Neural cell (in vitro differentiated cells): ENCODE data around the gene OGFOD3. TPM values are rescaled to one million over a fixed set of nuclear protein-coding genes. Genes with fewer than 3 reads are reported as not detected.
"Not testable (repeated sequence)": the region's sequence is repeated elsewhere in the genome, so short reads cannot be mapped to it uniquely, and the experiment has no call there.

Experiments
- H2AFZ ChIP-seq: fragments of 200-600, 300-800 bp; sonication (generic), shearing (Covaris generic); 2 replicates; pipeline ENCODE4 v1.6.0; 2014; ENCODE audit warnings: low read depth, mild to moderate bottlenecking, antibody characterized with exemption, low read length, moderate library complexity
- H3F3A ChIP-seq: fragments of 200-600 bp; shearing (Covaris generic); 2 replicates; pipeline ENCODE4 v1.6.1; 2016; ENCODE audit warnings: mild to moderate bottlenecking, moderate library complexity, mixed read lengths, antibody characterized with exemption, low read length; ENCODE audit not compliant: insufficient read depth, poor library complexity, severe bottlenecking
- H3K27ac ChIP-seq: fragments of 200-600, 300-800 bp; sonication (generic), shearing (Covaris generic); 2 replicates; pipeline ENCODE4 v1.5.1; 2014; ENCODE audit warnings: mild to moderate bottlenecking, low read length, moderate library complexity
- H3K27me3 ChIP-seq: fragments of 300-800, 200-600 bp; sonication (generic), shearing (Covaris generic); 2 replicates; pipeline ENCODE4 v1.6.0; 2014; ENCODE audit warnings: mild to moderate bottlenecking, low read depth, low read length, moderate library complexity; ENCODE audit not compliant: insufficient read depth
- H3K36me3 ChIP-seq: fragments of 300-800, 200-600 bp; sonication (generic), shearing (Covaris generic); 2 replicates; pipeline ENCODE4 v1.5.1; 2014; ENCODE audit warnings: mild to moderate bottlenecking, antibody characterized with exemption, low read length, moderate library complexity; ENCODE audit not compliant: insufficient read depth
- H3K4me2 ChIP-seq: fragments of 300-800, 200-600 bp; sonication (generic), shearing (Covaris generic); 2 replicates; pipeline ENCODE4 v1.6.0; 2014; ENCODE audit warnings: mild to moderate bottlenecking, low read length
- H3K4me3 ChIP-seq: fragments of 300-800, 200-600 bp; sonication (generic), shearing (Covaris generic); 2 replicates; pipeline ENCODE4 v1.5.1; 2014; ENCODE audit warnings: mild to moderate bottlenecking, low read length, moderate library complexity
- H3K79me2 ChIP-seq: fragments of 200-600 bp; shearing (Covaris generic); replicated peaks from 2 replicates; pipeline ENCODE4 v1.6.0; 2014; ENCODE audit warnings: mild to moderate bottlenecking, low read length, moderate library complexity; ENCODE audit not compliant: insufficient read depth
- H3K9ac ChIP-seq: fragments of 300-800, 200-600 bp; sonication (generic), shearing (Covaris generic); 2 replicates; pipeline ENCODE4 v1.6.1; 2016; ENCODE audit warnings: mild to moderate bottlenecking, low read length, mixed read lengths
- H3K9me2 ChIP-seq: fragments of 200-600 bp; shearing (Covaris generic); 2 replicates; pipeline ENCODE4 v1.6.1; 2016; ENCODE audit warnings: mild to moderate bottlenecking, low read length, mixed read lengths; ENCODE audit not compliant: insufficient read depth
- H3K9me3 ChIP-seq: fragments of 200-600, 300-800 bp; sonication (generic), shearing (Covaris generic); 2 replicates; pipeline ENCODE4 v1.6.1; 2016; ENCODE audit warnings: mild to moderate bottlenecking, mixed run types, low read length, moderate library complexity, mixed read lengths
- H4K20me1 ChIP-seq: fragments of 200-600 bp; shearing (Covaris generic); 2 replicates; pipeline ENCODE4 v1.6.1; 2016; ENCODE audit warnings: mild to moderate bottlenecking, mixed run types; ENCODE audit not compliant: insufficient read depth
- CTCF ChIP-seq: fragments of 450-650 bp; IDR thresholded peaks from 2 replicates; pipeline ENCODE4 v1.5.1; 2014; ENCODE audit warnings: antibody characterized with exemption, mild to moderate bottlenecking, moderate library complexity; ENCODE audit not compliant: poor library complexity, severe bottlenecking
- EP300 ChIP-seq: fragments of 450-650 bp; conservative IDR thresholded peaks from 2 replicates; pipeline ENCODE4 v1.6.1; 2014; ENCODE audit warnings: antibody characterized with exemption, mild to moderate bottlenecking, moderate library complexity; ENCODE audit not compliant: poor library complexity, severe bottlenecking
- EZH2 ChIP-seq: fragments of 200-600, 300-800 bp; shearing (Covaris generic), sonication (generic); IDR thresholded peaks from 2 replicates; pipeline ENCODE4 v1.6.1; 2014; ENCODE audit warnings: antibody characterized with exemption, low read length, borderline replicate concordance, mild to moderate bottlenecking; ENCODE audit not compliant: insufficient read depth, poor library complexity, severe bottlenecking
- MXI1 ChIP-seq: fragments of 450-650 bp; conservative IDR thresholded peaks from 2 replicates; pipeline ENCODE4 v1.6.1; 2014; ENCODE audit warnings: antibody characterized with exemption, mild to moderate bottlenecking; ENCODE audit not compliant: poor library complexity, severe bottlenecking
- POLR2AphosphoS5 ChIP-seq: IDR thresholded peaks from 2 replicates; pipeline ENCODE4 v1.6.1; 2012
- RAD21 ChIP-seq: fragments of 450-650 bp; conservative IDR thresholded peaks from 2 replicates; pipeline ENCODE4 v1.6.1; 2014; ENCODE audit warnings: antibody characterized with exemption, mild to moderate bottlenecking, moderate library complexity
- REST ChIP-seq: IDR thresholded peaks from 2 replicates; pipeline ENCODE4 v1.6.1; 2012; ENCODE audit warnings: borderline replicate concordance
- SMC3 ChIP-seq: fragments of 450-650 bp; conservative IDR thresholded peaks from 2 replicates; pipeline ENCODE4 v1.6.1; 2014; ENCODE audit warnings: antibody characterized with exemption, mild to moderate bottlenecking, moderate library complexity; ENCODE audit not compliant: poor library complexity
- TAF1 ChIP-seq: IDR thresholded peaks from 2 replicates; pipeline ENCODE4 v1.6.1; 2012; ENCODE audit warnings: low read depth
- polyA plus RNA-seq: library from polyadenylated mRNA; depleted of rRNA; stranded (reverse); fragments of >200 nt; gene quantifications from 2 replicates; pipeline ENCODE4 v1.2.3, GENCODE V29; 2014

The OGFOD3 gene
- polyA plus RNA-seq, 1 donor from 2014 or later: 22.6 TPM

GRCh38 chr17:82382933-82383255 lies 35.5 kb downstream of the OGFOD3 start:
- TF ChIP-seq CTCF (no peak), RAD21 (no peak), EP300 (no peak), TAF1 (no peak), REST (no peak), POLR2AphosphoS5 (no peak), EZH2 (no peak), SMC3 (no peak), MXI1 (no peak)
- H3K79me2 ChIP-seq: no peaks in the 10 kb centered on the region
- no peaks in the 10 kb centered on the region for H3K27me3 ChIP-seq
- no peaks in the 10 kb centered on the region for H3F3A ChIP-seq
- H3K9me3 ChIP-seq: no peaks in the 10 kb centered on the region
- no peak overlapping the region for H3K27ac ChIP-seq
- H2AFZ ChIP-seq: no peak overlapping the region
- no peaks in the 10 kb centered on the region for H4K20me1 ChIP-seq
- H3K9ac ChIP-seq: no peak overlapping the region
- H3K9me2 ChIP-seq: no peaks in the 10 kb centered on the region
- no peaks in the 10 kb centered on the region for H3K36me3 ChIP-seq
- H3K4me2 ChIP-seq: no peak overlapping the region
- no peak overlapping the region for H3K4me3 ChIP-seq

GRCh38 chr17:82382220-82382932 lies 36.0 kb downstream of the OGFOD3 start:
- not testable (repeated sequence) for H3K27me3 ChIP-seq, H3K36me3 ChIP-seq, H3K9me3 ChIP-seq, H2AFZ ChIP-seq, H3K79me2 ChIP-seq, H3K27ac ChIP-seq, H3K4me3 ChIP-seq, H3K4me2 ChIP-seq, H4K20me1 ChIP-seq, H3F3A ChIP-seq, H3K9ac ChIP-seq, H3K9me2 ChIP-seq

- not testable (repeated sequence) for H3K79me2 ChIP-seq, H3K27me3 ChIP-seq, H3K9me2 ChIP-seq, H3K9ac ChIP-seq, H3K27ac ChIP-seq, H4K20me1 ChIP-seq, H3K4me2 ChIP-seq, H2AFZ ChIP-seq, H3K4me3 ChIP-seq, H3K9me3 ChIP-seq, H3F3A ChIP-seq, H3K36me3 ChIP-seq
Measured at GRCh38 chr17:82381703-82382009, 36.7 kb downstream of the OGFOD3 start.
